Measurements from ENCODE around the gene NEURL4.

DNA sequence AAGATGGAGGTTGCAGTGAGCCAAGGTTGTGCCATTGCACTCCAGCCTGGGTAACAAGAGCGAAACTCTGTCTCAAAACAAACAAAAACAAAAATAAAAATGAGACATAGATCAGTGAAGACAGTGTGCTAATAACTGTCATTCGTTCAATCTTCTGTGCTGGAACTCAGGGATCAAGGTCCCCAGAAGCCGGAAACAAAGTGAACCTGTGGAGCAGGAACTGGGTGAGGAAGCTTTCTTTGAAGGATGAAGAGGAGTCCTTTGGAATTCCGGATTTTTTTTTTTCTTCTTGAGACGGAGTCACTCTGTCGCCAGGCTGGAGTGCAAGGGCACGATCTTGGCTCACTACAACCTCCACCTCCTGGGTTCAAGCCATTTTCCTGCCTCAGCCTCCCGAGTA lies 49.7 kb downstream of the NEURL4 start:
- TF ChIP-seq, protein P1, sequence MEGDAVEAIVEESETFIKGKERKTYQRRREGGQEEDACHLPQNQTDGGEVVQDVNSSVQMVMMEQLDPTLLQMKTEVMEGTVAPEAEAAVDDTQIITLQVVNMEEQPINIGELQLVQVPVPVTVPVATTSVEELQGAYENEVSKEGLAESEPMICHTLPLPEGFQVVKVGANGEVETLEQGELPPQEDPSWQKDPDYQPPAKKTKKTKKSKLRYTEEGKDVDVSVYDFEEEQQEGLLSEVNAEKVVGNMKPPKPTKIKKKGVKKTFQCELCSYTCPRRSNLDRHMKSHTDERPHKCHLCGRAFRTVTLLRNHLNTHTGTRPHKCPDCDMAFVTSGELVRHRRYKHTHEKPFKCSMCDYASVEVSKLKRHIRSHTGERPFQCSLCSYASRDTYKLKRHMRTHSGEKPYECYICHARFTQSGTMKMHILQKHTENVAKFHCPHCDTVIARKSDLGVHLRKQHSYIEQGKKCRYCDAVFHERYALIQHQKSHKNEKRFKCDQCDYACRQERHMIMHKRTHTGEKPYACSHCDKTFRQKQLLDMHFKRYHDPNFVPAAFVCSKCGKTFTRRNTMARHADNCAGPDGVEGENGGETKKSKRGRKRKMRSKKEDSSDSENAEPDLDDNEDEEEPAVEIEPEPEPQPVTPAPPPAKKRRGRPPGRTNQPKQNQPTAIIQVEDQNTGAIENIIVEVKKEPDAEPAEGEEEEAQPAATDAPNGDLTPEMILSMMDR (IDR thresholded peaks at IDR 0.05; ENCODE audit: low read depth, low read length, missing input control): no peak
- TF ChIP-seq, protein P2, sequence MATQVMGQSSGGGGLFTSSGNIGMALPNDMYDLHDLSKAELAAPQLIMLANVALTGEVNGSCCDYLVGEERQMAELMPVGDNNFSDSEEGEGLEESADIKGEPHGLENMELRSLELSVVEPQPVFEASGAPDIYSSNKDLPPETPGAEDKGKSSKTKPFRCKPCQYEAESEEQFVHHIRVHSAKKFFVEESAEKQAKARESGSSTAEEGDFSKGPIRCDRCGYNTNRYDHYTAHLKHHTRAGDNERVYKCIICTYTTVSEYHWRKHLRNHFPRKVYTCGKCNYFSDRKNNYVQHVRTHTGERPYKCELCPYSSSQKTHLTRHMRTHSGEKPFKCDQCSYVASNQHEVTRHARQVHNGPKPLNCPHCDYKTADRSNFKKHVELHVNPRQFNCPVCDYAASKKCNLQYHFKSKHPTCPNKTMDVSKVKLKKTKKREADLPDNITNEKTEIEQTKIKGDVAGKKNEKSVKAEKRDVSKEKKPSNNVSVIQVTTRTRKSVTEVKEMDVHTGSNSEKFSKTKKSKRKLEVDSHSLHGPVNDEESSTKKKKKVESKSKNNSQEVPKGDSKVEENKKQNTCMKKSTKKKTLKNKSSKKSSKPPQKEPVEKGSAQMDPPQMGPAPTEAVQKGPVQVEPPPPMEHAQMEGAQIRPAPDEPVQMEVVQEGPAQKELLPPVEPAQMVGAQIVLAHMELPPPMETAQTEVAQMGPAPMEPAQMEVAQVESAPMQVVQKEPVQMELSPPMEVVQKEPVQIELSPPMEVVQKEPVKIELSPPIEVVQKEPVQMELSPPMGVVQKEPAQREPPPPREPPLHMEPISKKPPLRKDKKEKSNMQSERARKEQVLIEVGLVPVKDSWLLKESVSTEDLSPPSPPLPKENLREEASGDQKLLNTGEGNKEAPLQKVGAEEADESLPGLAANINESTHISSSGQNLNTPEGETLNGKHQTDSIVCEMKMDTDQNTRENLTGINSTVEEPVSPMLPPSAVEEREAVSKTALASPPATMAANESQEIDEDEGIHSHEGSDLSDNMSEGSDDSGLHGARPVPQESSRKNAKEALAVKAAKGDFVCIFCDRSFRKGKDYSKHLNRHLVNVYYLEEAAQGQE (IDR thresholded peaks at IDR 0.05): no peak

Measured in liver (tissue), 2 donors.